ENCODE data around the gene ESF1.

- TF ChIP-seq EZH2phosphoT487 (IDR thresholded peaks at IDR 0.05; ENCODE audit: insufficient read depth, low read depth) (no peak), EZH2 (IDR thresholded peaks at IDR 0.05; ENCODE audit: insufficient read depth, poor library complexity, severe bottlenecking) (no peak)
Measured at GRCh38 chr20:13684566-13685222, 100.0 kb downstream of the ESF1 start.
